DMS 273 (cell line): ENCODE results near the gene TARBP2.
A peak's percentile ranks its signal among the peaks of the same experiment; 100 is the strongest.
"Not testable (repeated sequence)": the region's sequence is repeated elsewhere in the genome, so short reads cannot be mapped to it uniquely, and the experiment has no call there.

ENCODE experiments used
- DNase-seq: peaks from one replicate; lab custom pipeline; 2025; ENCODE audit not compliant: unreplicated experiment; lab: John Stamatoyannopoulos, UW

TARBP2 gene

DNA sequence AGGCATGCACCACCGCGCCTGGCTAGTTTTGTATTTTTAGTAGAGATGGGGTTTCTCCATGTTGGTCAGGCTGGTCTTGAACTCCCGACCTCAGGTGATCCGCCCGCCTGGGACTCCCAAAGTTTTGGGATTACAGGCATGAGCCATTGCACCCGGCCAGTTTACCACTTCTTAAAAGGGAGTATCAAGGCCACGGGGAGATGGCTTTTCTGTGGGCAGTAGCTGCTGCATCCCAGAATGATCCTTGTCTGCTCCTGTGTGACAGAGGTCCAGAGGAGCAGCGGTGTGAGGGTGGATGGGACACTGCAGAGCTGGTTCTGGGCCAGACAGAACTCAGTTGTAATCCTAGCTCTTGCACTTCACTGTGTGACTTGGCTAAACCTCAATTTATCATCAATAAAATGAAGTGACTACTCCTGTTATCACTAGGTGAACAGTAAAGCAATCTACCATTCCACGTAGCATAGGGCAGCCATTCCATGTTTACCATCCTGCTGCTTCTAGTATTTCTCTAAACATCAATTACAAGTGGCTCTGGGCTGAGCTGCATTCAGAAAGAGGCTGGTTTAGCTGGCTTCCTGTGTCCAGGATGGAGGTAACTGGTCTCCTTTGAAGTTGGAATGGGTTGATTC, 9.2 kb downstream of the TARBP2 start:
- DNase-seq: no peak

DNA sequence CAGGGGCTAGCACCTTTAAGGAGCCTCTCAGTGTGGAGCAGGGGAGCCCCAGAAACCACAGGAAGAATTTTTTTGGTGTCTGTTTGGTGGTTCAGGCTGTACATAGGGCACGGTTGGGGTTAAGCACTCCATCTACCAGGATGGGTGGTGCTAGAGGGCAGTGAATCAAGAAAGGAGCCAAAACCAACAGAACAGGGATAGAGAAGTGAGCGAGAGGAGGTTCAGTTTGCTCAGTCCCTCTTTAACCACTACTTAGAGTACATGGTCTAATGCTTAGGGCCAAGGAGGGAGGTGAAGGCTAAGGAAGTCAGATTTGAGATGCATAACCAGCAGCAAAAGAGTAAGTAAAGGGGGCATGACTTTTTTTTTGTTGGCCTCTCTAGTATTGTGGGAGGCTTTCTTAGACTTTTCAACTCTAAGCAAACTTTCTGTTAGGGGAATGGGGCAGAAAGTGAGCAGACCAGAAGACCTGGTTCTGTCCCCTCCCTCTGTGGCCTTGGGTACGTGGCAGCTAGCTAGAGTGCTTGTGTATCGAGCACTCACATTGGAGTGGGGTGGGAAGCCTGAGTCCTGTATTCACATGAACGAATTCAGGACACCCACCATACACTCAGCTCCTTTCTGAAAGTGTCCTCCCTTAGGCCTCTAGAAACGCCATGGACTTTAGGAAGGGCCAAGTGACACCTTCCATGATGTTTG, 12.8 kb downstream of the TARBP2 start:
- DNase-seq: no peak

DNA sequence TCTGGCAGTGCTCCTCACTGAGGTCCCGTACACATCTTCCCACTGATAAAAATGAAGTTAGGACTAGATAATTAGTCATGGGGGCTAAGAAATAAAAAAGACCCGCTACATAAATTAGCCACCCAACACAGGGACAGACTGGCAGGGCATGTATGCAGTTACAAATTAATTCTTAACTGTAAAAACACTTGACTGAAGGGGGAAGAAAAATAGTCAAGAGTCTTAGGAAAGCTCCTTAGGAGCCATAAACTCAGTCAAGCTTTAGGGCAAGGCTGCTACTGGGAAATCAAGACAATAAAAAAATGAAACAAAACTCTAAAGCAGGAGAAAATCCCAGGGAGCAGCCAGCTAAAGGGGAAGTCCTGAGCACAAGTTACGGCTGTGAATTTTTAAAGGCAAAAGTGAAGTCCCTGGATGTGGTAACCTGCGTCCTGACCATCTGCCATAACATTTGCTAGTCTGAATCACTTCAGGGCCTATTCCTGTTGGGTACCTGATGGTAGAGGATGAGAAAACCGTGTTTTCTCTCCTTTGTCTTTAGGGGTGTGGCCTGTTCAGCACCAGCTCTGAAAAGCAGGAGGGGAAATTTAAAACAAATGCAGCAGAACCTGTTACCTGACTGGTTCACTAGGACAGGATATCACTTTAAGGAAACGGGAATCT, 13.7 kb downstream of the TARBP2 start:
- DNase-seq: peak; percentile 74

DNA sequence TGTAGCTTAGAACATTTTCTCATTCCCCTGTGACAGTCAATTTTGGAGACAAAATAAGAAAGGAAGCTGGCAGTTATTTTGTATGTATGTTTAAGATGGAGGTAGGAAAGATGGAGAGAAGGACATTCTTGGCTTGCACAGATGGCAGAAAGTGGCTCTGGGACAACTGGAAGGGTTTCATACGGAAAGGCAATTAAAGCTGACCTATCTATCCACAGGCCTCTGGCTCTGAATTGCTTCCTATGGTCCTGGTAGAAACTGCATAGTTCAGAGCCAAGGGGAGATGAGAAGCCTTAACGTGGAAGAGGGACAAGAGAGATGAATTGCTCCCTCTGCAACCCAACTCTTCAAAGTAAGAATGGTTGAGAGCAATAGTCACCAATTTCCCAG, 14.2 kb downstream of the TARBP2 start:
- DNase-seq: no peak

DNA sequence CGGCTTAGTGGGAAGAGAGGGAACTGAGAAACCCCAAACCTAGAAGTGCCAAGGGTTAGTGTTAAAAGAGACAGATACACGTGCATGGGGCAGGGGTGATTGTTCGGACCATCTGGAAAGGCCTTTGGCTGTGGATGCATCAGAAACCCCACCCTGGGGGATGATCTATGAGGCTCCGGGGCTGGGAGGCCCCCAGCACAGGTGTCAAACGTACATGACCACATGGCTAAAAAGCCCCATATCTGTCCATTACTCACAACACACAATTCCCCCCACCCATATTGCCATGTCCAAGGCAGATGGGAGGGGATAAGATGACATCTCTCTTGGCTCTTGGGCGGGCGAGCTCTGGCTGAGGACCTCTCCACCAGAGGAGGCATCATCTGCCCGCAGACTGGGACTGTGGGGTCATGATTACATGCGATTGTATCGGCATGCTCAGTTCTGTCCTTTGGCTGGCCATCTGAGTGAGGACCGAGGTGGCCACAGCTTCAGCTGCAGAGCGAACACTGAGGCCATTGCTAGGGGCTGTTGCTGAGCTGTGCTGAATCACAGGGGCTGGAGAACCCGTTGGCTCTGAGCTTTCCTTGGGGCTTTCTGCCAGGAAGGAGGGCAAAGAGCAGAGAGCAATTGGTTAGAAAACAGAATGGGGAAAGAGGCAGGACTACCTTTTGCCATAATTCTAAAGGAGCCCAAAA, 15.8 kb downstream of the TARBP2 start:
- no peak for DNase-seq

DNA sequence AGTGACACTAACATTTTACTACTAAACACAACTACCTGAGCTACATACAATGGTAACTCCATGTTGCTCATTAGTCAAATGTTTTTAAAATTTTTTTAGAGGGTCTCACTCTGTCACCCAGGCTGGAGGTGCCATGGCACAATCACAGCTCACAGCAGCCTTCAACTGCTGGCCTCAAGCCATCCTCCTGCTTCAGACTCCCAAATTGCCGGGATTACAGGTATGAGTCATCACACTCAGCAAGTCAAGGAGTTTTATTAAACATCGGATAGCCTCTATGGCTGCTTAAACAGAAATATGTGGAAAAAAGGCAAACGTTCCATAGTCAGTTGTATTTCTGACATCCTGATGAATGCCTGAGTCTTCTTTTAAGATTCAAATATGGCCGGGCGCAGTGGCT, 17.3 kb downstream of the TARBP2 start:
- DNase-seq: no peak

DNA sequence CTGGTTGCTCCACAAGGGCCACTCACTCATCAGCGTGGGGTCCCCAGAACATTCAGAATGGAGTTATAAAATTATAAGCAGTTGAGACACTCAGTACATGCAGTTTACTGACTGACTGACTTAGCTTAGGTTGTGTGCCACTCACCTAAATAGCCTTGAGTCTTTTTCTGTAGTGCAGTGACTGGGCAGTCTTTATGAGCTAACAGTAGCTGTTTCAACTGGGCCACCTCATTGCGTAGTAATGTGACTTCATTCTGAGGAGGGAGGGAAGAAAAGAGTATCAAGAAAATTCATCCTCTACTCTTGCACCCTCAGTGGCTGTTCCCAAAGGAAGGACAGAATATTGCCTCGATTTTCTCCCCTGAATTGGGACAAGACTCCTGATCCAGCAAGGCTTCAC, 22.0 kb downstream of the TARBP2 start:
- DNase-seq: no peak

DNA sequence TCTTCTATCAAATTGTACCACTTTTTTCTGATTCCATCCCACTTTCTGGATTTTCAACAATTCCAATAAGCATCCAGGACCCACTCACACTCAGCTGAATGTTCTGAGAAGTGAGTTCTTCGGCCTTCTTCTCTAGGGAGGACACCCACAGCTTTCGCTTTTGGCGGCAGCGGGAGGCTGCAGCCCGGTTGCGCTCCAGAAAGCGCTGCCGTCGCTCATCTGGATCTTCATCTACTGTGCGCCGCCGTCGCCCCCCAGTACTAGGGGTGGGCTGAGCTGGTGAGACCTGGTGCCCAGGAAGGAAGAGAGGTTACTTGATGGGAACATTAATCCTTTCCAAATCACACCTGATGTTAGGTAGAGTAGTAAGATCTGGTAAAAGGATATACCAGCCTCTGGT, 23.4 kb downstream of the TARBP2 start:
- DNase-seq: no peak

DNA sequence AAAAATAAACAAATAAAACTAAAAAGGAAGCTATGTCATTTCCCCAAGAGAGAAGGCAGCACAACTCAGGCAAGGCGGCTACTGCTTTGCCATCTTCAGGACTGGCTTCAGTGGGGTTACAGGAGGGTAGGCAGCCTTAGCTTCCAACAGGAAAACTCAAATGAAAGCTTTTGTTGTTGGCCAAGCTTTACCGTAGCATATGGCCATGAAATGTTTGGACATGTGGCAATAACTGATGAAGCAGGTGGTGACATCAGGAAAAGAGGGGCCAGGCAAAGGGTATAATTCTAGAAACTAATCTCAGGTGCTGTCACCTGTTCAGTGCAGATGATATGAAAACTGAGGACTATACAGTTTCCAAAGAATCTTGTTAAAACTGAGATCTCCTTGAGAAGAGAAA, 29.0 kb downstream of the TARBP2 start:
- peak; percentile 84 for DNase-seq

DNA sequence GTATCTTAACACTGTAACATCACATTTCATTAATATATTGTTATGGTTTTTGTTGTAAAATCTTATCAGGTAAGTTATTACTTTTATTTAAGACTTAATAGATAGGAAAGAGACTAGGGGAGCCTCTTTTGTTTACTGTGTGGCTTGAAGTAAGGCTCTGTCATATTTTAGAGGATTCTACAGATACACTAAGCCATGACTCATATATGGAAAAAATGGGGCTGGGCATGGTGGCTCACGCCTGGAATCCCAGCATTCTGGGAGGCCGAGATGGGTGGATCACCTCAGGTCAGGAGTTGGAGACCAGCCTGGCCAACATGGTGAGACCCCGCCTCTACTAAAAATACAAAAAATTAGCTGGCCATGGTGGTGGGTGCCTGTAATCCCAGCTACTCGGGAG, 29.8 kb downstream of the TARBP2 start:
- DNase-seq: no peak

DNA sequence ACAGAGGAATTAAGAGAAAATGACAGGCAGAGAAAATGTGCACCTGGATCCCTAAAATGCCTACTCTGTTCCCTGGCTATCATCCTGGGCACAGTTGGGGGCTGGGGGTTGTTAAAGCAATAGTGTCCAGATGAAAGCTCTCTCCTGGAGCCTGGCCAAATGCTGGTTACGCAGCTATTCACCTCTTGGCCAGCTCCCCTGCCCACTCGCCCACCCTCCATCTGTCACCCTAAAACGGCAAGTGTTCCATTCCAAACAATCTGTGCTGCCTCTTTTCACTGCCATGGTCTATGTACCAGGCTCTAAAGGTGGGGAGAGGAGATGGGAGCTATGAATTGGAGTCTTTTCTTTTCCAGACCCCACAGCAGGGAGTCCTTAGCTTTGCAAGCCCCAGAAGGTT, 30.9 kb downstream of the TARBP2 start:
- DNase-seq: peak; percentile 89

DNA sequence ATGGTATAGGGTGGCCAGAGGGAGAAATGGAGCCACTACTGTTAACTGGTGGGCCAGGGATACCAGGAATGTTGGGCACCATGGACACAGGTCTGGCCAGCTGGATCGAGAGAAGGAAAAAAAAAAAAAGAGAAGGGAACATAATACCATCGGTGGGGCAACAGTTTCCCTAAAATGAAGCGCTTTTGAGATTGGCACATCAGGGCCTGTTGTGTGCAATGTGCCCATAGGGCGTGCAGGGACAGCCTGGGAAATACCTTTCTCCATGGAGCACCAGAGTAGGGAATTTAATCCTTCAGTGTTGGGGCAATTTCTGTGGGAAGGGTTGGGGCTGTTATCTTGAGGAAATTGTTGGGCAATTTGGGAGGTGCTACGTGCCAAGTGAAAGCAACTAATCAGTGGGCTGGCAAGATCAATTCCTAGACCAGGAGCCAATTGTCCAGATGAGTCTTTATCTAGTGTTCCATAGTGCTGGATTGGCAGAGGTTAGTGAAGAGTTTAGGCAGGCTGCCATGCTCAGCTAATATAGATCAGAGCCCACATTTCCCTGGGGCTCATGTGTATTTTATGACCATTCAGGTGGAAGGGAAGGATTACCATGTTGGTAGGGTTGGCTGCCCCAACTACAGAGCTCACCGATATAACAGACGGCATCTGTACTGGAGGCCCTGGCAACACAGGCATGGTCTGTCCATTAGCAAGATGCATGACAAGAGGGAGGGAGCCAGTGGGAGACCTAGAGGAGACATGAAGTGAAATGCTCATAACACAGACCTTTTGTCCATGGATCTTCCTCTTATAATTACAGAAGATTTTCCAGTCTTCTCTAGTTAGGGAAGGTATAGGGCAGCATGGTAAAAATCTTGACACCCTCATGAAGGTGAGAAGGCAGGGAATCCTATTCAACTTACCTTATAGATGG, 31.7 kb downstream of the TARBP2 start:
- DNase-seq: peak; percentile 81

DNA sequence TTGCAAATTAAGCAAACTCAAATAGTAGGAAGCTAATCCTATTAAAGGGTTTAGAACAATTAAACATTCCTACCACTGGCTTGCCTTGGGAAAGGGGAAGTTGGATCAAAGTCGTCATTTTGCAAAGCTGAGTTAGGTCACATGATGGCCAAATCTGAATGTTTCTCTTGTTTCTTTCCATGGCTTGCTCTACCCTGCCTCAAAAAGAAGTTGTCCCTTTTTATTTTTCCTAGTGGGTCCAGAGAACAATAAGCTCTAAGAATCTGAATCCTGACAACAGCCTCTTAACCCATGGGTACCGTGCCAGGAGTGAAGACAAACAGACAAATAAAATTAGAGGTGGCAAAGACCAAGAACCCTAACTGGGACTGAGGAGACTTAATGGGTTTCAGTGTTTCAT, 32.4 kb downstream of the TARBP2 start:
- no peak for DNase-seq

DNA sequence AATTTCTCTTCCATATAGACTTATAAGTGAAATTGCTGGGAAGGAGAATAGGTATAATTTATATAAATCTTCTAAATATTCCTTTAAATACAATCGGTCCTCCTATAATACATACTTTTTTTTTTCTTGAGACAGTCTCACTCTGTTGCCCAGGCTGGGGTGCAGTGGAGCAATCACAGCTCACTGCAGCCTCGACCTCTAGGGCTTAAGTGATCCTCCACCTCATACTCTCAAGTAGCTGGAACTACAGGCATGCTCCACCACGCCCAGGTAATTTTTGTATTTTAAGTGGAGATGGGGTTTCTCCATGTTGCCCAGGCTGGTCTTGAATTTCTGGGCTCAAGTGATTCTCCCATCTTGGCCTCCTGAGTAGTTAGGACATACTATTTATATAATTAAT, 35.9 kb downstream of the TARBP2 start:
- DNase-seq: no peak

DNA sequence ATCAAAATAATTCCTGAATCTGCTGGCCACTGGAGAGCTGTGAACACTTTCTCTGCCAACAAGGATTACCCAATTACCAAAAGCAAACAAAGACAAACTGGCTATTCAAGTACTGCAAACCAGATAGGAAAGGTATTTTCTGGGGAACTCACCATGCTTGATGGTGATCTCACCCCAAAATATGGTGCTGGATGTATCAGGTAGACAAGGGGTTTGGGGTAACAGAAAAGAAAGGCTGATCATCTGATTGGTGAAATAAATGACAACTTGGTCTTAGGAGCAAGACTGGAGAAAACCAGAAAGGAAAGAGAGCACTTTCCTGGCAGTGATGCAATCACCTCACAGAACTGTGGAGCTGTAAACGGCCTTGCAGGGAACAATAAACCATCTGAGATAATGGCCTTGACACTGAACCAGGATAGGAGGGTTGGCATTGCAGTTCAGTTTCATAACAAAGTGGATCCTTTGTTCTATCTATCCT, 37.2 kb downstream of the TARBP2 start:
- DNase-seq: no peak

DNA sequence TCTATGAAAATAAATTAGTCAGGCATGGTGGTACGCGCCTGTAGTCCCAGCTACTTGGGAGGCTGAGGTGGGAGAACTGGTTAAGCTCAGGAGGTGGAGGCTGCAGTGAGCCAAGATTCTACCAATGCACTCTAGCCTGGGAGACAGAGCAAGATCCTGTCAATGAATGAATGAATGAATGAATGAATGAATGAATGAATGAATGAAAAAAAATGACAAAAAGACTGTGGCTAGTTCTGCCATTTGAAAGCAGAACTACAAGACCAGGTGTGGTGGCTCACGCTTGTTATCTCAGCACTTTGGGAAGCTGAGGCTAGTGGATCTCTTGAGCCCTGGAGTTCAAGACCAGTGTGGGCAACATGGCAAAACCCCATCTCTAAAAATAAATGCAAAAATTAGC, 38.4 kb downstream of the TARBP2 start:
- DNase-seq: no peak

DNA sequence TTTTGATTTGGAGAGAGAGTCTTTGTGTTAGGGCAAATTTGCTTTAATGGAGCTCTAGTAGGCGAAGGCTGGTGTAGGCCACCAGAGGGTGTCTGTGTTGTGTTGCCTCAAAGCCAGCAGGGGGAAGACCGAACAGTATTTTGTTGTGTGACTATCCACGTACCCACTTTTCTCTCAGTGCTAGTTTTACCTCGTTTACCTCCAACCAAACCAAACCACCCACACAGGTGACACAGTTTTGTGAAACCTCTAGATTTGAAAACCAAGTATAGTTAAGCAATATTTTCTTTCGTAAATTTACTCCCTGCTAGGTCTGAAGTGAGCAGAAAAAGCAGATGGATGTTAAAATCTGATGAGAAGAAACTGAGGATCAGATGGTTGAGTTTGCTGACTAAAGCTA, 42.5 kb downstream of the TARBP2 start:
- peak; percentile 70 for DNase-seq

DNA sequence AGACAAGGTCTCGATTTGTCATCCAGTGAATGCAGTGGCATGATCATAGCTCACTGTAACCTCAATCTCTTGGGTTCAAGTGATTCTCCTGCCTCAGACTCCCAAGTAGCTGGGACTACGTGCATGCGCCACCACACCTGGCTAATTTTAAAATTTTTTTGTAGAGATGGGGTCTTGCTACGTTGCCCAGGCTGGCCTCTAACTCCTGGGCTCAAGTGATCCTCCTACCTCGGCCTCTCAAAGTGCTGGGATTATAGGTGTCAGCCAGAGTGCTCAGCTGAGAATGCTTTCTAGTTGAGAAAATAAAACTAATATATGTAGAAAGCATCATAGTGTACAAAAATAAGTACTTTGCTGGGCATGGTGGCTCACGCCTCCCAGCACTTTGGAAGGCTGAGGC, 47.3 kb downstream of the TARBP2 start:
- not testable (repeated sequence) for DNase-seq

DNA sequence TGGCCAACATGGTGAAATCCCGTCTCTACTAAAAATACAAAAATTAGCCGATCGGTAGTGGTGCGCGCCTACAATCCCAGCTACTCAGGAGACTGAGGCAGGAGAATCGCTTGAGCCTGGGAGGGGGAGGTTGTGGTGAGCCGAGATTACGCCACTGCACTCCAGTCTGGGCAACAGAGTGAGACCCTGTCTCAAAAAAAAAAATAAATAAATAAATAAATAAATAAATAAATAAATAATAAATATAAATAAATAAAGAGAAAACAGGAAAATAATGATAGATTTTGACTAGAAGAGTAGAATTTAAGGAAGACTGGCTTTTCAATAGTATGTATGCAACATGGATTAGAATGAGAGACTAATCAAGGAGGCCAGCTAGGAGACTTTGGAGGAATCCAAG, 49.0 kb downstream of the TARBP2 start:
- not testable (repeated sequence) for DNase-seq

DNA sequence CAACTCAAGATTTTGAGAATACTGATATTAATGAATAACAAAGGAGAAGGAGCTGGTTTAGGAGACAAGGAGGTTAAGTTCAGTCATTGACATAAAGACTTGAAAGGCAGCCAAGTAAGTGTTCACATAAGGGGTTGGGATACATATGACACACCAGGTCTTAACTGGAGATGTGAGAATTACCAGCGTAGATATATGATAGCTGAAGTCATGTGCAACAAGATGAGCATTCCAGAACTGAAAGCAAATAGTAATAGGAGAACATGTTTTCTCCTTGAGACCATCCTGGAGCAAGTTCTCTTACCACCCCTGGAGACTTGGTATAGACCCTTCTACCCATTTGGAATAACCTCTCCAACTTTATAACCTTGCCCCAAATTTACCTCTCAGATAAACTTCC, 49.5 kb downstream of the TARBP2 start:
- peak; percentile 7 for DNase-seq

DNA sequence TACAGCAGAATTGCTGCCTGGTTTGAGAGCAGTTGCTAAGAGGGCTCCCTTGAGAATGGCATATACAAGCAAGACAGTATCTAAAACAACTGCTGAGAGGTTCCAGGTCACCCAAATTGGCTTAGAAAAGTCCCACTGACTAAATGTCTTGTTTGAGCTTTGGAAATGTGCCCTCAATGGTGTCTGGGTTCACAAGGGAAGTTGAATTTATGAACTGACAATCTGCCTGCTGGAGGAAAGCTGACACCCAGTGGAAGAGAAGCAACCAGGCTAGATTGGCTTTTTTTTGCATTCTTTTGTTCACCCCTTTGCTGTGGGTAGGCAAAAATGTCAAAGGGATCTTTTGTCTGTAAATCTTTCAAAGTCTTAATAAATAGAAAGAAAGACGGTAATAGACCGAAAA, 50.8 kb downstream of the TARBP2 start:
- DNase-seq: peak; percentile 26
